GM18508 (cell line): ENCODE measurements around the gene DPP9.
A peak's percentile ranks its signal among the peaks of the same experiment; 100 is the strongest.
"Not testable (repeated sequence)": the region's sequence is repeated elsewhere in the genome, so short reads cannot be mapped to it uniquely, and the experiment has no call there.

ENCODE experiments used
- ATAC-seq: cut with Tn5 transposase; IDR thresholded peaks from one replicate; pipeline ENCODE4 v1.9.1; 2021; ENCODE audit warnings: moderate number of reproducible peaks; ENCODE audit not compliant: insufficient read depth, unreplicated experiment

The DPP9 gene

DNA sequence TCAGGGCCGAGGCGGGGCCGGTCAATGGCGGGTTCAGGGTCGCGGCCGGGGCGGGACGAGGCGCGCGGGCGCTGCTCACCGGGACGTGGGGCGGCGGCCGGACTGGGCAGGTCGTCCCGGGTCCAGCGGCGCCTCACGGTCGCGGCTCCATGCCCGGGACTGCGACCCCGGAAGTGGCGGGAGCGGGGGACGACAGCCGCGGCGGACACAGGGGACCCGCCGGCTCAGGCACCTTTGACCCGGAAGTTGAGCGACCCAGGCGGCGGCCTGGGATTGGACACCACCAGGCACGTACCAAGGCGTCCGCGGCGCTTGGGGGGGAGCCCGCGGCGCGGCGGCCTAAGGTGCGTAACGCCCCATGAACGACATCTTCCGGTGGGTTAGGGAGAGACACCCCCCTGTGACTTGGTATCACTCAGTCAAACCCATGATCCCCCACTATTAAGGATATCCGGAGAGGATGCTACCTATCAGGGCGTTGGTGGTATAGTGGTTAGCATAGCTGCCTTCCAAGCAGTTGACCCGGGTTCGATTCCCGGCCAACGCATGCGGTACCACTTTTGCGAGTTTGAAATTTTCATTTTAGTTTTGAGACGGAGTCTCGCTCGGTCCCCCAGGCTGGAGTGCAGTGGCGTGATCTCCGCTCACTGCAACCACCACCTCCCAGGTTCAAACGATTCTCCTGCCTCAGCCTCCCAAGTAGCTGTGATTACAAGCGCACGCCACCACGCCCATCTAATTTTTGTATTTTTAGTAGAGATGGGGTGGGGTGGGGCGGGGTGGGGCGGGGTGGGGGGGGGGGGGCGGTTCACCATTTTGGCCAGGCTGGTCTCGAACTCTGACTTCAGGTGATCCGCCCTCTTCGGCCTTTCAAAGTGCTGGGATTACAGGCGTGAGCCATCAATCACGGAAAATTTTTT is at the start of gene DPP9:
TSS of gene DPP9 (minus strand) at position 248 of the 920 bp plus-strand sequence. CDS start 3,936 bp downstream, outside the sequence.
- ATAC-seq: peak; percentile 76

DNA sequence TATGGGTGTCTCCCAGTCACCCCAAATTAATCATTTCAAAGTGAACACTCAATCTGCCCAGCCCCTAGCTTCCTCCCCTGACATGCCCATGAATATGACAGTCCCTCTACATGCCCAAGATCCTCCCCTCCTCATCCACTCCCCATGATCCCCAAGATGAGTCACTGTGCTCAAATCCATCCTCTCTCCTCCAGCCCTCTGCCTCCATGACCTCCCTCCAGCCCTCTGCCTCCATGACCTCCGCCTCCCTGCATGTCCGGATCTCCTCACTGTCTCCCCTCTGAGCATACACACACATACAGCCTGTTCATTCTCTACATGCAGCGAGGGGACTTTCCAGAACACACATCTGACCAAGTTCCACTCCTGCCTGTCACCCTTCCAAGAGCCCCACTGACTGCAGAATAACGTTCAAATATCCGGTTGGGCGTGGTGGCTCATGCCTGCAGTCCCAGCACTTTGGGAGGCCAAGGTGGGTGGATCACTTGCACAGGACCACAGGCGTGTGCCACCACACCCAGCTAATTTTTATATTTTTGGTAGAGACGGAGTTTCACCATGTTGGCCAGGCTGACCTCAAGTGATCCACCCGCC is 49.5 kb upstream of the DPP9 start:
- ATAC-seq: no peak

- ATAC-seq: no peak
These were observed 48.9 kb upstream of the DPP9 start for GRCh38 chr19:4772566-4772965.

DNA sequence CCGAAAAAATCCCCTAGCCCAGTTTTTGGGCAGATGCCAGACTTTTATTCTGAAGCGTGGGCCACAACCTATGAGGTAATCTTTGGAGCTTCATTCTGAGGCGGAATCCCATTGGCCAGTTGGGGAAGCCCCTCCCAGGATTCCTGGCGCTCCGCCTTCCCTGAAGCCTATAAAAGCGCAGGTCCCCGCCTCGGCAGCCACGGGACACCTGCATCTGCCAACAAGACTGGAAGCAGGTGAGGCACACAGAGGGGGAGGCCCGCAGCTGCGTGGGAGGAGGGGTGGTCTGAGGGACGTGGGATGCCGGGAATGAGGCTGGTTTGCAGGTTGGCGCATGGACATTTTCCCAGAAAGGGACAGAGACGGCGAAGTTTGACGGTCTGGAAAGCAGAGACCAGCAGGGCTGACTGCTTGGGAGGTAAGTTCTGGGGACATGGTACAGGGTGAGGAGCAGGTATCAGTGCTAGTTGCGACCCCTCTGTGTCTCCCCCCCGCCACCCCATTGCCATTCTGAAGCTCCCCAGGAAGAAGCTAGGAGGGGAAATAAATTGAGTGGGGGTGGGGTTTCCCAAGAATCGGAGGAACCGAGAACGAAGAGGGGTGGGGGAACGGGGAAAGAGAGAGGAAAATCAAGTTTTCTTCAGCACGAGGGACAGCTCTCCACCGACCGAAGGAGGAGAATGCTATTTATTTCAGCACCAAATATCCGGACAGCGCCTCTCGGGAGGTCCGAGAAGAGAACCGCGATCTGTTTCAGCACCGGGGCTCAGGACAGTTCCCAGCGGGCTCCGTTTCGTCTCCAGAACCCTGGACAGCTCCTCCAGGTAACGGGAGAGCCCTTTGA is 45.5 kb upstream of the DPP9 start:
- no peak for ATAC-seq

GRCh38 chr19:4764393-4764660 is 40.7 kb upstream of the DPP9 start:
- ATAC-seq: no peak

DNA sequence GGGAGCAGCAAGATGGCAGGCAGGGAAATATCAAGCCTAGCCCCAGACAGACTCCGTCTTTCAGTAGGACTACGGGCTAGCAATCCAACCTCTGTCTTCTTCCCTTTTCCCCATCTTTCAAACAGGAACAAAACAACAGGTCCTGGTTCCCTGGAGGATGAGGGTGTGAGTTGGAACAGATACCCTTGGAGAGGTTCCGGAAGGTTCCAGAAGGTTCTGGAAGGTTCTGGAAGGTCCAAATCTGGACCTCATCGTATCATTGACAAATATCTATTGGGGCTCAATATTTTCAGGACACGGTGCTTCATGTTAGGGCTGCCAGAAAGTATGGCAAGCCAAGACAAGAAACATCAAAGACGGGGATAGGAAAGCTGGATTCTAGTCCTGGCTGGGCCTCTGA is 39.4 kb upstream of the DPP9 start:
- no peak for ATAC-seq

DNA sequence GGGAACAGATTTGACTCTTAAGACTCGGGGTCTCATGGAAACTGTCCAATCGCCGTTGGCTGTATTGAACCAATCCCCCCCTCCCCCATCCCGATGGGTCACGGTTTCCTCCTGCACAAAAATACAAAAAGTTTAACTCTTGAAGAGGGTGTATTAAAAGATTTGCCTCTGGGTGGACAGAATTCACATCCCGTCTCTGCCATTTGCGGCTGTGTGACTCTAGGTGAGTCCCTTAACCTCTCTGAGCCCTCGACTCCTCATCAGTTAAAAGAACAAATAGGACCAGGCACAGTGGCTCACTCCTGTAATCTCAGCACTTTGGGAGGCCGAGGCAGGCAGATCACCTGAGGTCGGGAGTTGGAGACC is 36.6 kb upstream of the DPP9 start:
- no peak for ATAC-seq

DNA sequence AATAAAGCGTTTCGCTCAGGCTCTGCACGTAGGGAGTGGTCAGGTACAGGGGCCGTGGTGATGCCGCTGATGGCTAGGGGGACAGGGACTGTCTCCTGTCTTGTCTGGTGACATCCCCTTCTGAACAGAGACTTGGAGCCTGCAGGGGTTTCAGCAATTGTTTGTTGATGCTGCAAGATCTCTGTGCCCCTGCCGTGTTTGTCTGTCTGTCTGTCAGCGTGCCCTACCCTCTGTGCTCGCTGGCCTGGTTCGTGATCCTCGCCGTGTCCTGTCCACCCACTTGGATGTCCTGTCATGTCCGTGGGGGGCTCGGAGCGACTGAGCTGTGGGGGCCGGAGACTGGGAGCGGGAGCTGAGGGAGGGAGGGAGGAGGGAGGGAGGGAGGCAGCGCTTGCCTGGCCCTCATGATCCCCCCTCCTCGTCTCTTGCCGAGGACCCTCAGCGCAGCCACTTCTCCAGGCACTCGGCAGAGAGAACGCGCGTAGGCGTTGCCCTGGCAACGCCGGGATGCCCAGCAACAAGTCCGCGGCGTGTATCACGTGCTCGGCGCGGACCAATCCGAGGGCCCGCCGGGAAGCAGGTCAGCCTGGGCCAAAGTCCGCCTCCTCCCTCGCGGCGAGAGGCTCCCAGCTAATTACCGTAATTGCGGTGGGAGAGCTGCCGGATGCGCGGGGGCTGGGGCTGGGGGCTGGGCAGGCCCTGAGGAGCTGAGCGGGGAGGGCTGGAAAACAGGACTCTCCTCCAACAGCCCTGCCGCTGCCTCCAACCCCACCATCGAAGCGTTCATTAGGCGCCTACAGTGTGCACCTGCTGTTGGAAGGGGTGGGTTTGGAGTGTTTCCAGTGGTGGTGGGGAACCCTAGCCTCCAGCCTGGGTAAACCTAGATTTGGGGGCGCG is 36.0 kb upstream of the DPP9 start:
- ATAC-seq: no peak

- no peak for ATAC-seq
These were observed 35.0 kb upstream of the DPP9 start for GRCh38 chr19:4758659-4759058.

DNA sequence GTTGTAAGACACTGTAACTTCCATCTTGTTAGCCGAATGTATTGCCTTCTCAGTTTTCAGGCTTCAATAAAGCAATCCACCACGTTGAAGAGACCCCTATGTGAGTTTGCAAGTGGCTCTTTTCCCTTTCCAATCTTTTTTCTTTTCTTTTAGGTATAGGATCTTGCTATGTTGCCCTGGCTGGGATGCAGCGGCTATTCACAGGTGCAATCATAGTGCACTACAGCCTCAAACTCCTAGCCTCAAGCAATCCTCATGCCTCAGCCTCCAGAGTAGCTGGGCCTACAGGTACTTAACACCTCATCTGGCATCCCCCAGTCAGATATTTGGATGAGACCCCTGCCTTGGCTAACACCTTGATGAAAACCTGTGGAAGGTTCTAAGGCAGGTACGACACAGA is 34.4 kb upstream of the DPP9 start:
- ATAC-seq: no peak

GRCh38 chr19:4755459-4755858 is 31.8 kb upstream of the DPP9 start:
- no peak for ATAC-seq

- ATAC-seq: no peak
These were observed 30.6 kb upstream of the DPP9 start for GRCh38 chr19:4754248-4754647.

DNA sequence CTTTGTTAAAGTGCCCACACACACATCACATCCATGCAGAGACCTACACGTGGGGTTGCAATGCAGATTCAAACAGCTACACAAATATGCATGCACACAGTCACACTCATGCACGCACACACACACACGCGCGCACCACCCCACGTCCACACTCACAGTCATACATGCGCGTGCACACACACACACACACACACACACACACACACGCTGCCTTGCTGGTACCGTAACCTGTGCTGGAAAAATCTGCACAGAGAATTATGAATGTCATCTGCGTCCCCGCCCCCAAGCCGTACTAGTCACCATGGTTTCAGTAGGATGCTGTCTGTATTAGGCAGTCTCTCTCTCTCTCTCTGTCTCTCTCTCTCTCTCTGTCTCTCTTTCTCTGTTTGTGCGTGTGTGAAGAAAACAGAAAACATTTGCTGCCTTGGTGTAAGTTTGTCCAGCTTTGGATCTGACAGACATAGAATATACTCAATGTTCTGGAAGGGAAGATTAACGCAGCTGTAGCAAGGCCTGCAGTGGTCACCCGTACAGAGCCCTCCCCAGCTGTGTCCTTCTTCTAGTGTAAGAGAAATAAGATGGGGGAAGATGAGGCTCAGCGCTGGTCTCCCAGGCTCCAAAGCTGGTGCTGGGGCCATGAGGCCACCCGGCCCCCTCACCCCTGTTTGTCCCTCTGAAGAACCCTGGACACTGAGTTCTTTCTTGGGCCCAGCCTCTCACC is 26.4 kb upstream of the DPP9 start:
- no peak for ATAC-seq

DNA sequence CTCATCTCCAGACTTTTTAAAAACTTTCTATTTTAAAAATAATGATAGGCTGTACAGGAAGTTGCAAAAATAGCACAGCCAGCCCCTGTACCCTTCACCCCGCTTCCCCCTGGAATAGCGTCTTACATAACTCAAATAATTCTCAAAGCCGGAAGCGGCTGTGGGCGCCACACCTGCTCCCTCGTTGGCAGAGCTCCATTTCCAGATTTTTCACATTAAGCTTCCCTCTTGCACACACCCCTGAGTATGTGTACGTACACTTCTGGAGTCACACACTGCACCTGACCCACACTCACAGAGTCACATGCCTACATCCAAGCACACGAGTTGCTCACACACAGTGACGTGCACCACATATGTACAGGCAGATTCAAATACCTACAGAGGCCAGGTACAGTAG is 24.9 kb upstream of the DPP9 start:
- no peak for ATAC-seq

- ATAC-seq: no peak
These were observed 24.5 kb upstream of the DPP9 start for GRCh38 chr19:4748185-4748584.

DNA sequence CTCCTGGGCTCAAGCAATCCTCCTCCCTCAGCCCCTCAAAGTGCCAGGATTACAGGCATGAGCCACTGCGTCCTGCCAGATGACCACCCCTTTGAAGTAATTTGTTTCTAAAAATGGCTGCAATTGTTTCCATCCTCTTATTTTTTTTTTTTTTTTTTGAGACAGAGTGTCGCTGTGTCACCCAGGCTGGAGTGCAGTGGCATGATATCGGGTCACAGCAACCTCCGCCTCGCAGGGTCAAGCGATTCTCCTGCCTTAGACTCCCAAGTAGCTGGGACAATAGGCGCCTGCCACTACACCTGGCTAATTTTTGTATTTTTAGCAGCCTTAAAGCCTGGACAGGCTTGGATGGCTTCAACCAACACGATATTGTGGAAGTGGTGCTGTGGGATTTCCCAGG is 22.3 kb upstream of the DPP9 start:
- ATAC-seq: no peak

DNA sequence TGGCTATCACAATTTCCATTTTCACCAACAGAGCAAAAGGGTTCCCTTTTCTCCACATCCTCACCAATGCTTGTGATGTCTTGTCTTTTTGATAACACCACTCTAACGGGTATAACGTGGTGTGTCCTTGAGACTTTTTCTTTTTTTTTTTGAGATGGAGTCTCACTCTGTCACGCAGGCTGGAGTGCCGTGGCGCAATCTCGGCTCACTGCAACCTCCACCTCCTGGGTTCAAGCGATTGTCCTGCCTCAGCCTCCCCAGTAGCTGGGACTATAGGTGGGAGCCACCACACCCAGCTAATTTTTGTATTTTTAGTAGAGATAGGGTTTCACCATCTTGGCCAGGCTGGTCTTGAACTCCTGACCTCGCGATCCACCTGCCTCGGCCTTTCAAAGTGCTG is 21.5 kb upstream of the DPP9 start:
- not testable (repeated sequence) for ATAC-seq

GRCh38 chr19:4744451-4745174 is 21.0 kb upstream of the DPP9 start:
- no peak for ATAC-seq
